HG03139 (cell line): ENCODE data around the gene TMEM11.
"Not testable (repeated sequence)": the region's sequence is repeated elsewhere in the genome, so short reads cannot be mapped to it uniquely, and the experiment has no call there.

ENCODE experiments used
- ATAC-seq: cut with Tn5 transposase; IDR thresholded peaks from one replicate; pipeline ENCODE4 v1.9.1; 2021; ENCODE audit not compliant: unreplicated experiment

TMEM11 gene

GRCh38 chr17:21242780-21243515, 29.0 kb upstream of the TMEM11 start:
- no peak for ATAC-seq

GRCh38 chr17:21242026-21242697, 28.2 kb upstream of the TMEM11 start:
- ATAC-seq: no peak

- ATAC-seq: no peak
These were observed 27.6 kb upstream of the TMEM11 start for GRCh38 chr17:21241564-21241963.

- ATAC-seq: no peak
These were observed 26.6 kb upstream of the TMEM11 start for GRCh38 chr17:21240369-21241055.

- no peak for ATAC-seq
These were observed 25.9 kb upstream of the TMEM11 start for GRCh38 chr17:21239680-21240368.

- ATAC-seq: no peak
These were observed 22.0 kb upstream of the TMEM11 start for GRCh38 chr17:21235921-21236320.

GRCh38 chr17:21233581-21234347, 19.8 kb upstream of the TMEM11 start:
- ATAC-seq: no peak

GRCh38 chr17:21232033-21232749, 18.2 kb upstream of the TMEM11 start:
- no peak for ATAC-seq

- no peak for ATAC-seq
These were observed 17.6 kb upstream of the TMEM11 start for GRCh38 chr17:21231533-21231932.

- ATAC-seq: no peak
These were observed 14.9 kb upstream of the TMEM11 start for GRCh38 chr17:21228845-21229244.

- no peak for ATAC-seq
These were observed 14.2 kb upstream of the TMEM11 start for GRCh38 chr17:21228111-21228510.

GRCh38 chr17:21227277-21227676, 13.3 kb upstream of the TMEM11 start:
- ATAC-seq: not testable (repeated sequence)

- no peak for ATAC-seq
These were observed 9.1 kb upstream of the TMEM11 start for GRCh38 chr17:21223086-21223485.

GRCh38 chr17:21218831-21219380, 4.9 kb upstream of the TMEM11 start:
- ATAC-seq: no peak

GRCh38 chr17:21218101-21218500, 4.1 kb upstream of the TMEM11 start:
- ATAC-seq: no peak

- ATAC-seq: no peak
These were observed 3.4 kb upstream of the TMEM11 start for GRCh38 chr17:21217346-21217745.

- no peak for ATAC-seq
These were observed 2.0 kb upstream of the TMEM11 start for GRCh38 chr17:21215935-21216334.

- no peak for ATAC-seq
These were observed 998 bp upstream of the TMEM11 start for GRCh38 chr17:21214777-21215541.

- peak; percentile 13 for ATAC-seq
These were observed 335 bp downstream of the TMEM11 start for GRCh38 chr17:21213638-21214014.
